Esophagus muscularis mucosa (tissue), 4 donors: Measurements from ENCODE around the gene P2RY11. TPM values are rescaled to one million over a fixed set of nuclear protein-coding genes. Genes with fewer than 3 reads are reported as not detected.

Experiments
- DNase-seq: peaks from one replicate; pipeline ENCODE4 v3.0.0-alpha.2; 2017; ENCODE audit errors: extremely low spot score
- H3K27ac ChIP-seq, 4 donors: fragments of 200-600 bp; sonication (generic); replicated peaks in 1 of 4; 1 replicate in 3 of 4; 2 replicates in 1 of 4; pipeline ENCODE4 v1.5.1; 2016 to 2019; ENCODE audit warnings: mild to moderate bottlenecking in 1 of 4
- H3K27me3 ChIP-seq, 4 donors: fragments of 200-600 bp; sonication (generic); one replicate each; pipeline versions ENCODE4 v1.5.1 to v1.6.0; 2016 to 2019
- H3K36me3 ChIP-seq, 4 donors: fragments of 200-600 bp; sonication (generic); one replicate each; pipeline ENCODE4 v1.5.1; 2016 to 2019
- H3K4me1 ChIP-seq, 4 donors: fragments of 200-600 bp; sonication (generic); one replicate each; pipeline ENCODE4 v1.5.1; 2016 to 2019
- H3K4me3 ChIP-seq, 4 donors: fragments of 200-600 bp; sonication (generic); 1 replicate in 2 of 4; 2 replicates in 2 of 4; pipeline ENCODE4 v1.5.1; 2016 to 2019; ENCODE audit warnings: mild to moderate bottlenecking in 4 of 4, moderate library complexity in 1 of 4
- H3K9me3 ChIP-seq, 4 donors: fragments of 200-600 bp; sonication (generic); 1 replicate in 3 of 4; 2 replicates in 1 of 4; pipeline ENCODE4 v1.5.1; 2016 to 2019
- EP300 ChIP-seq: sonication (generic); formaldehyde crosslinking; IDR thresholded peaks from one replicate; pipeline ENCODE4 v1.6.1; 2017; ENCODE audit warnings: antibody characterized with exemption
- POLR2A ChIP-seq: fragments of 450-650 bp; IDR thresholded peaks from one replicate; pipeline ENCODE4 v1.6.1; 2017; ENCODE audit warnings: antibody characterized with exemption, moderate library complexity, mild to moderate bottlenecking, low read depth
- POLR2AphosphoS5 ChIP-seq, 2 donors: sonication (generic); formaldehyde crosslinking; IDR thresholded peaks; one replicate each; pipeline ENCODE4 v1.6.1; 2017; ENCODE audit warnings: antibody characterized with exemption in 2 of 2
- WGBS: methylation state at CpG from one replicate; pipeline ENCODE4 v1.1.5; 2018; 5-methylcytosine and 5-hydroxymethylcytosine counted together
- intact Hi-C: fragments of 100-400 bp; cut with DNase I; formaldehyde crosslinking; loops from one replicate; pipeline ENCODE4 v1.15.1; 2023
- total RNA-seq, 4 donors: library from RNA; depleted of rRNA; stranded (reverse); fragments of >200 nt; gene quantifications; one replicate each; pipeline versions ENCODE4 v1.1.0 to v1.2.1, GENCODE V29; 2016
- TF ChIP-seq, protein P1 (sequence below), 3 experiments: fragments of 200-600 bp in 2 of 3; fragments of 450-650 bp in 1 of 3; sonication (generic) in 2 of 3; IDR thresholded peaks; one replicate each; pipeline ENCODE4 v1.5.1; 2017 to 2019; ENCODE audit warnings: antibody characterized with exemption in 3 of 3, mild to moderate bottlenecking in 2 of 3, moderate library complexity in 1 of 3

P2RY11 gene
- total RNA-seq, 4 donors from 2014 or later: 4.9 to 11.3 (median 8.5) TPM

GRCh38 chr19:10088949-10089554 is 22.4 kb upstream of the P2RY11 start:
- peaks cover 6 to 47% (median 37%) of the 10 kb centered on the region in 4 donors for H3K36me3 ChIP-seq
- TF ChIP-seq POLR2AphosphoS5 (IDR thresholded peaks at IDR 0.05): no peak
- no peak for TF ChIP-seq EP300
- TF ChIP-seq, protein P1, sequence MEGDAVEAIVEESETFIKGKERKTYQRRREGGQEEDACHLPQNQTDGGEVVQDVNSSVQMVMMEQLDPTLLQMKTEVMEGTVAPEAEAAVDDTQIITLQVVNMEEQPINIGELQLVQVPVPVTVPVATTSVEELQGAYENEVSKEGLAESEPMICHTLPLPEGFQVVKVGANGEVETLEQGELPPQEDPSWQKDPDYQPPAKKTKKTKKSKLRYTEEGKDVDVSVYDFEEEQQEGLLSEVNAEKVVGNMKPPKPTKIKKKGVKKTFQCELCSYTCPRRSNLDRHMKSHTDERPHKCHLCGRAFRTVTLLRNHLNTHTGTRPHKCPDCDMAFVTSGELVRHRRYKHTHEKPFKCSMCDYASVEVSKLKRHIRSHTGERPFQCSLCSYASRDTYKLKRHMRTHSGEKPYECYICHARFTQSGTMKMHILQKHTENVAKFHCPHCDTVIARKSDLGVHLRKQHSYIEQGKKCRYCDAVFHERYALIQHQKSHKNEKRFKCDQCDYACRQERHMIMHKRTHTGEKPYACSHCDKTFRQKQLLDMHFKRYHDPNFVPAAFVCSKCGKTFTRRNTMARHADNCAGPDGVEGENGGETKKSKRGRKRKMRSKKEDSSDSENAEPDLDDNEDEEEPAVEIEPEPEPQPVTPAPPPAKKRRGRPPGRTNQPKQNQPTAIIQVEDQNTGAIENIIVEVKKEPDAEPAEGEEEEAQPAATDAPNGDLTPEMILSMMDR (IDR thresholded peaks at IDR 0.05): no peak
- TF ChIP-seq POLR2A: no peak
- H3K4me3 ChIP-seq: no peak overlapping the region
- H3K27me3 ChIP-seq: no peaks in the 10 kb centered on the region
- no peak for DNase-seq
- intact Hi-C loops: no loop called here
- peaks cover 0 to 18% (median 15%) of the 10 kb centered on the region in 4 donors for H3K4me1 ChIP-seq
- WGBS: 83% methylated on average over 5 of the region's 6 CpGs
- no peak overlapping the region for H3K27ac ChIP-seq
- H3K9me3 ChIP-seq: no peaks in the 10 kb centered on the region

GRCh38 chr19:10089801-10090375 is 21.6 kb upstream of the P2RY11 start:
- no peak for DNase-seq
- Histone ChIP-seq H3K9me3 (no peaks in the 10 kb centered on the region), H3K36me3 (peaks cover 6 to 47% (median 37%) of the 10 kb centered on the region in 4 donors), H3K27ac (no peak overlapping the region), H3K4me3 (no peak overlapping the region), H3K27me3 (no peaks in the 10 kb centered on the region), H3K4me1 (peaks cover 0 to 18% (median 15%) of the 10 kb centered on the region in 4 donors)
- intact Hi-C loops: no loop called here
- no peak for TF ChIP-seq POLR2A
- TF ChIP-seq, protein P1 (IDR thresholded peaks at IDR 0.05): no peak
- TF ChIP-seq EP300: no peak
- no peak for TF ChIP-seq POLR2AphosphoS5 (IDR thresholded peaks at IDR 0.05)
- WGBS: 90% methylated on average over 14 of the region's 15 CpGs

DNA sequence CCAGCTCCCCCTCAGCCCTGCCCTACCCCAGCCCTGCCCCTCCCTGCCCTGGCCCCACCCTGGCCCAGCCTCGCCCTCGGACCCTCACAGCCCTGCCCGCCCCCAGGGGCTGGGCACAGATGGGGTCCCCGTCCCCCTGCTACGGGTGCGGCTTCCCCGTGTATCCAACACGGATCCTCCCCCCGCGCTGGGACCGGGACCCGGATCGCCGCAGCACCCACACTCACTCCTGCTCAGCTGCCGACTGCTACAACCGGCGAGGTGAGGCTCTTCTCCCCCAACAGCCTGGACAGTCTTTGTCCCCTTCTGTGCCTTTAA is 20.2 kb upstream of the P2RY11 start:
- peaks cover 5 to 20% (median 19%) of the 10 kb centered on the region in 4 donors for H3K4me1 ChIP-seq
- H3K27me3 ChIP-seq: no peaks in the 10 kb centered on the region
- no peak overlapping the region for H3K27ac ChIP-seq
- H3K4me3 ChIP-seq: no peak overlapping the region
- TF ChIP-seq POLR2A (no peak), POLR2AphosphoS5 (IDR thresholded peaks at IDR 0.05) (no peak), EP300 (no peak)
- TF ChIP-seq, protein P1 (IDR thresholded peaks at IDR 0.05): no peak
- intact Hi-C loops: no loop called here
- H3K9me3 ChIP-seq: no peaks in the 10 kb centered on the region
- H3K36me3 ChIP-seq: peaks cover 6 to 47% (median 37%) of the 10 kb centered on the region in 4 donors
- no peak for DNase-seq
- WGBS: 92% methylated on average over 15 of the region's 17 CpGs

- peaks cover 6 to 47% (median 37%) of the 10 kb centered on the region in 4 donors for H3K36me3 ChIP-seq
- H3K27me3 ChIP-seq: no peaks in the 10 kb centered on the region
- intact Hi-C loops: no loop called here
- DNase-seq: no peak
- TF ChIP-seq, protein P1 (IDR thresholded peaks at IDR 0.05): no peak
- TF ChIP-seq POLR2A (no peak), POLR2AphosphoS5 (IDR thresholded peaks at IDR 0.05) (no peak), EP300 (no peak)
- peaks cover 9 to 21% (median 19%) of the 10 kb centered on the region in 4 donors for H3K4me1 ChIP-seq
- 81% methylated on average over 13 of the region's 13 CpGs for WGBS
- no peaks in the 10 kb centered on the region for H3K9me3 ChIP-seq
- no peak overlapping the region for H3K27ac ChIP-seq
- H3K4me3 ChIP-seq: no peak overlapping the region
These were observed 19.4 kb upstream of the P2RY11 start for GRCh38 chr19:10091895-10092641.
